Karpas-422 (cell line): ENCODE results near the gene DCLRE1A. TPM values are rescaled to one million over a fixed set of nuclear protein-coding genes. Genes with fewer than 3 reads are reported as not detected.
"Not testable (repeated sequence)": the region's sequence is repeated elsewhere in the genome, so short reads cannot be mapped to it uniquely, and the experiment has no call there.

Source experiments
- DNase-seq: peaks from one replicate; pipeline ENCODE4 v3.0.0-alpha.2; 2015
- H2AFZ ChIP-seq: fragments of 200-600 bp; sonication (generic); 2 replicates; pipeline ENCODE4 v1.6.1; 2014; ENCODE audit warnings: antibody characterized with exemption, low read length, mixed read lengths
- H3K27ac ChIP-seq: fragments of 200-600 bp; sonication (generic); 2 replicates; pipeline ENCODE4 v1.5.1; 2014; ENCODE audit warnings: mild to moderate bottlenecking, low read length, moderate library complexity
- H3K27me3 ChIP-seq: fragments of 200-600 bp; sonication (generic); 2 replicates; pipeline ENCODE4 v1.6.1; 2014; ENCODE audit warnings: low read length, mixed read lengths
- H3K36me3 ChIP-seq: fragments of 200-600 bp; sonication (generic); 2 replicates; pipeline ENCODE4 v1.6.1; 2014; ENCODE audit warnings: low read length, mixed read lengths; ENCODE audit not compliant: insufficient read depth
- H3K4me1 ChIP-seq: fragments of 200-600 bp; sonication (generic); 2 replicates; pipeline ENCODE4 v1.6.1; 2014; ENCODE audit warnings: mild to moderate bottlenecking, low read length, mixed read lengths
- H3K4me2 ChIP-seq: fragments of 200-600 bp; sonication (generic); 2 replicates; pipeline ENCODE4 v1.6.1; 2014; ENCODE audit warnings: low read length, low read depth, mild to moderate bottlenecking; ENCODE audit not compliant: poor library complexity, severe bottlenecking
- H3K4me3 ChIP-seq: fragments of 200-600 bp; sonication (generic); 2 replicates; pipeline ENCODE4 v1.5.1; 2014; ENCODE audit warnings: mild to moderate bottlenecking, antibody characterized with exemption, low read length, mixed read lengths
- H3K79me2 ChIP-seq: fragments of 200-600 bp; sonication (generic); 2 replicates; pipeline ENCODE4 v1.6.1; 2014; ENCODE audit warnings: mild to moderate bottlenecking, low read length, mixed read lengths
- H3K9ac ChIP-seq: fragments of 200-600 bp; sonication (generic); 2 replicates; pipeline ENCODE4 v1.6.0; 2014; ENCODE audit warnings: low read length
- H3K9me2 ChIP-seq: fragments of 200-600 bp; sonication (generic), shearing (Covaris generic); replicated peaks from 2 replicates; pipeline ENCODE4 v1.6.0; 2014; ENCODE audit warnings: mild to moderate bottlenecking, low read length, moderate library complexity; ENCODE audit not compliant: insufficient read depth
- H3K9me3 ChIP-seq: fragments of 300-700, 200-600 bp; sonication (generic); 2 replicates; pipeline ENCODE4 v1.6.1; 2014; ENCODE audit warnings: low read length, mixed read lengths
- H4K20me1 ChIP-seq: fragments of 200-600 bp; sonication (generic); 2 replicates; pipeline ENCODE4 v1.6.1; 2014; ENCODE audit warnings: mild to moderate bottlenecking, antibody characterized with exemption, low read length, low read depth; ENCODE audit not compliant: insufficient read depth
- total RNA-seq: library from RNA; depleted of rRNA; stranded (reverse); fragments of >200 nt; shearing (Covaris generic); gene quantifications from 2 replicates; pipeline ENCODE4 v1.2.3, GENCODE V29; 2014; ENCODE audit warnings: low replicate concordance

Gene DCLRE1A
- total RNA-seq, 1 experiment from 2014 or later: 11.4 TPM

DNA sequence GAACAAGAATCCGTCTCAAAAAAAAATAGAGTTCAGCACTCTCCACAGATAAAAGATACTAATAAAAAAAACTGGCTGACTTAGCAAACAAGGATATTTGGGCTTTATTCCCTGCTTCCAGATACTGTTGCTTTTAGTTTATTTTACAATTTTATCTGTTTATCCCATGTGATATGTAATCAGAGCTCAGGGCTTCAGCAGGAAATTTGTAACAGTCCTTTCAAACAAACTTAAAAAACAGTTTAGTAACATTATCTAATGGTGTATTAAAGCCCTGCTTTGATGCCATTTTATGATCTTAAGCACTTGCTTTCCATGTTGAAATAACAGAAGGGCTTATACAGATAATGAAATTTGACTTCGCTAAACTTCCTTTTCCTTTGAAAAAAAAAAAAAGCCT is 28.1 kb downstream of the DCLRE1A start:
- no peak overlapping the region for H2AFZ ChIP-seq

DNA sequence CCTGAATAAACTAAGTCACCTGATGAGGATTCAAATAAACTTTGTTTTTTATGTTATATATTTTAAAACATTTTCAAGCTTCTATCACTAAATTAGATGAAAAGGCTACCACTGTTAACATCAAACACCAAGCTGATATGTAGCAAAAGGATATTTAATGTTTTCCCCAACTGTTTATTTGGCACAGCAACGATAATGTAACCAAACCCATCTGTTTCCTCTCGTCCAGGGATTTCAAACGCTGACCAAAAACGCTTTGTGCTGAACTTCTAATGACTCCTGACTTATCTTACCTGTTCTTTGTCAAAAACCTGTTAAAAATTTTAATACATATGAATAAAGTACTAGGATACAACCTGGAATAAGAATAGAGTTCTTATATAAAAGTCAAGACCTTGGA is 30.5 kb downstream of the DCLRE1A start:
- H3K27ac ChIP-seq: no peak overlapping the region
- no peak for DNase-seq
- no peaks in the 10 kb centered on the region for H3K36me3 ChIP-seq
- no peak overlapping the region for H3K4me3 ChIP-seq
- no peaks in the 10 kb centered on the region for H3K9me3 ChIP-seq
- no peaks in the 10 kb centered on the region for H3K27me3 ChIP-seq
- no peaks in the 10 kb centered on the region for H4K20me1 ChIP-seq
- no peaks in the 10 kb centered on the region for H3K9me2 ChIP-seq
- H3K9ac ChIP-seq: no peak overlapping the region
- no peaks in the 10 kb centered on the region for H3K79me2 ChIP-seq
- H3K4me1 ChIP-seq: no peaks in the 10 kb centered on the region
- H3K4me2 ChIP-seq: no peak overlapping the region
- H2AFZ ChIP-seq: no peak overlapping the region

More for the DNA sequence above, 28.1 kb downstream of the DCLRE1A start:
- H3K36me3 ChIP-seq: no peaks in the 10 kb centered on the region
- H3K9me2 ChIP-seq: no peaks in the 10 kb centered on the region
- no peak overlapping the region for H3K4me2 ChIP-seq
- no peaks in the 10 kb centered on the region for H4K20me1 ChIP-seq
- H3K4me1 ChIP-seq: no peaks in the 10 kb centered on the region
- no peak for DNase-seq
- H3K9ac ChIP-seq: no peak overlapping the region
- no peak overlapping the region for H3K4me3 ChIP-seq
- H3K27me3 ChIP-seq: no peaks in the 10 kb centered on the region
- H3K27ac ChIP-seq: no peak overlapping the region
- no peaks in the 10 kb centered on the region for H3K9me3 ChIP-seq
- no peaks in the 10 kb centered on the region for H3K79me2 ChIP-seq

DNA sequence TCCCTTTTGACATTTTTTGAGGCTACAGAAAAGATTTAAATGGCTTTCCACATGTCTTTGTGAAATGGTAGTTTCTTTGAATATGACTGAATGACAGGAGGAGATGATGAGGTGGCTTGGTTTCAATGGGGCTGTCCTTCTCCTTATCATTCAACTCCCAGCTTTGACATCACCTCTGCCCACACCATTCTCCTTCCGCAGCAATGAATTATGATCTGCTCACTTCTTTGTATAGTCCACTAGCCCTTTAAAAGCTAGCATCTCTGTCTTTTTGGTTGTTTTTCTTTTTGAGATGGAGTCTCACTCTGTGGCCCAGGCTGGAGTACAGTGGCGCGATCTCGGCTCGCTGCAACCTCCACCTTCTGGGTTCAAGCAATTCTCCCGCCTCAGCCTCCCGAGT is 31.7 kb downstream of the DCLRE1A start:
- Histone ChIP-seq H3K27me3 (no peaks in the 10 kb centered on the region), H3K9me2 (no peaks in the 10 kb centered on the region), H3K4me3 (no peak overlapping the region), H2AFZ (no peak overlapping the region), H3K4me1 (no peaks in the 10 kb centered on the region), H3K79me2 (no peaks in the 10 kb centered on the region), H3K27ac (no peak overlapping the region), H3K9ac (no peak overlapping the region), H3K36me3 (no peaks in the 10 kb centered on the region), H4K20me1 (no peaks in the 10 kb centered on the region), H3K4me2 (no peak overlapping the region), H3K9me3 (no peaks in the 10 kb centered on the region)
- no peak for DNase-seq

DNA sequence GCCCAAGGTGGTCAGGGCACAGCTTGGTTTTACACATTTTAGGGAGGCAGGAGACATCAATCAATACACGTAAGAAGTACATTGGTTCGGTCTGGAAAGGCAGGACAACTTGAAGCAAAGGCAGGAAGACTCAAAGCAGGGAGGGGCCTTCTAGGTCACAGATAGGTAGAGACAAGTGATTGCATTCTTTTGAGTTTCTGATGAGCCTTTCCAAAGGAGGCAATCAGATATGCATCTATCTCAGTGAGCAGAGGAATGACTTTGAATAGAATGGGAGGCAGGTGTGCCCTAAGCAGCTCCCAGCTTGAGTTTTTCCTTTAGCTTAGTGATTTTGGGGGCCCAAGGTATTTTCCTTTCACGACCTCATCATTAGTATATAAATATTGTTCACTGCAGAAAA is 32.6 kb downstream of the DCLRE1A start:
- H3K27ac ChIP-seq, H3K4me2 ChIP-seq, H3K9me3 ChIP-seq, H2AFZ ChIP-seq, H4K20me1 ChIP-seq, H3K79me2 ChIP-seq, H3K4me1 ChIP-seq, DNase-seq, H3K4me3 ChIP-seq, H3K27me3 ChIP-seq, H3K9ac ChIP-seq, H3K9me2 ChIP-seq, H3K36me3 ChIP-seq: not testable (repeated sequence)

DNA sequence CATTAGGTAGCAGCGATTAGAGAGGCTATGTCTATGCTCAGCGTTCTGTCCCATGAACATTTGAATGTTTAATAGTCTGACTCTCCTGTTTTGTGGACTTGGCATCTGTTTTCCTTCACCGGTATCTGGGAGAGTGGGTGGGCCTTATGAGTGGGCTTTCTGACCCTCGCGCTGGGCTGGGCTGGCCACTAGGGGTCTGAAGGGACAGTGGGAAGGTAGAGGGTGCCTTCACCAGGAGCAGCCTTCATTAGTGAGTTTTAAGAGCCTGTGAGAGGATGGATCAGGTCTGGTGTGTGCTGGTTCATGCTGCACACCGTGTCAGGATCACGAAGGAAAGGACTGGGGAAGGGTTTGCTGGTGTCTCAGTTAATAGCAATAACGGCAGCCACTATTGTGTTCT is 33.4 kb downstream of the DCLRE1A start:
- H3K4me2 ChIP-seq: no peak overlapping the region
- no peak for DNase-seq
- H3K9ac ChIP-seq: no peak overlapping the region
- no peaks in the 10 kb centered on the region for H3K79me2 ChIP-seq
- H4K20me1 ChIP-seq: no peaks in the 10 kb centered on the region
- H3K4me3 ChIP-seq: no peak overlapping the region
- H3K27me3 ChIP-seq: no peaks in the 10 kb centered on the region
- H3K27ac ChIP-seq: no peak overlapping the region
- H2AFZ ChIP-seq: no peak overlapping the region
- no peaks in the 10 kb centered on the region for H3K9me3 ChIP-seq
- H3K36me3 ChIP-seq: no peaks in the 10 kb centered on the region
- H3K9me2 ChIP-seq: no peaks in the 10 kb centered on the region
- no peaks in the 10 kb centered on the region for H3K4me1 ChIP-seq

DNA sequence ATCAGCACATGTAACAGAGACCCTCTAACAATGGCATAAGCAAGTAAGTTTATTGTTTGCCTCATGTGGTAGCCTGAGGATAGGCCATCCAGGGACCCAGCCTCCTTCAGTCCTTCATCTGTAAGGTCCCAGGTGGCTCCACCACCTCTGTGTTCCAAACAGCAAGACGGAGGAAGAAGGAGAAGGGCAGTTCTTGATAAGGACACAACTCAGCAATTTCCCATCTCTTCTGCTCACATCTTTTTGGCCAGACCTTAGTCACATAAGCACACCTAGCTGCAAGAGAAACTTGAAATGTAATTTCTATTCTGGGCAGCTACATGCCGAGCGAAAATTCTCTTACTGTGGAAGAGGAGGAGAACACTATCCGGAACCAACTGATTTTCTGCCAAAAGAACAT is 33.9 kb downstream of the DCLRE1A start:
- Histone ChIP-seq H3K4me3 (no peak overlapping the region), H3K9me3 (no peaks in the 10 kb centered on the region), H3K36me3 (no peaks in the 10 kb centered on the region), H2AFZ (no peak overlapping the region), H3K27me3 (no peaks in the 10 kb centered on the region), H3K27ac (no peak overlapping the region), H3K9ac (no peak overlapping the region), H3K4me2 (no peak overlapping the region), H3K79me2 (no peaks in the 10 kb centered on the region), H4K20me1 (no peaks in the 10 kb centered on the region), H3K4me1 (no peaks in the 10 kb centered on the region), H3K9me2 (no peaks in the 10 kb centered on the region)
- DNase-seq: no peak

DNA sequence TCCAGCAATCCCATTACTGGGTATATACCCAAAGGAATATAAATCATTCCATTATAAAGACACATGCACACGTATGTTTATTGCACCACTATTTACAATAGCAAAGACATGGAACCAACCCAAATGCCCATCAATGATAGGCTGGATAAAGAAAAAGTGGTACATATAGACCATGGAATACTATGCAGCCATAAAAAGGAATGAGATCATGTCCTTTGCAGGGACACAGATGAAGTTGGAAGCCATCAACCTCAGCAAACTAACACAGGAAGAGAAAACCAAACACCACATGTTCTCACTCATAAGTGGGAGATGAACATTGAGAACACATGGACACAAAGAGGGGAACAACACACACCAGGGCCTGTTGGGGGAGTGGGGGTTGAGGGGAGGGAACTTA is 39.2 kb downstream of the DCLRE1A start:
- not testable (repeated sequence) for H3K9ac ChIP-seq, H3K27ac ChIP-seq, H3K4me3 ChIP-seq, H3K79me2 ChIP-seq, DNase-seq, H4K20me1 ChIP-seq, H3K9me2 ChIP-seq, H3K9me3 ChIP-seq, H2AFZ ChIP-seq, H3K36me3 ChIP-seq, H3K27me3 ChIP-seq, H3K4me2 ChIP-seq, H3K4me1 ChIP-seq

DNA sequence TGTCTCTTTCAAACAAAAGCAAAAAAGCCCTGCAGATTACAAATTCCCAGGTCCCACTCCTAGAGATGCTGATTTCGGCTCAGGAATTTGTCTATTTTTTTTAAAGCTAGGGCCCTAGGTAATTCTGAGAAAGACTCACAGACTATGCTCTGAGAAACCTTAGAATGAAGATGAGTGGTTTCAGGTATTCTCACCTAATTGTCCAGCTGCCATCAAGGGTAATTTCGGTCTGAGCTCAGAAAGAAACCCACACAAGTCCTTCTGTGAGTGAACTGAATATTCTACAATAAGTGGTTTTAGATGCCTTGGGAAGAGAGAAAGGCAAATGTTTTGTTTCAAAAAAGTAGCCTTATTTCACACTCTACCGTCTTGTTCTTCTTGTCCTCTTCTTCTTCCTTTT is 45.7 kb downstream of the DCLRE1A start:
- H3K36me3 ChIP-seq: no peaks in the 10 kb centered on the region
- no peaks in the 10 kb centered on the region for H3K4me1 ChIP-seq
- no peak overlapping the region for H3K4me2 ChIP-seq
- H3K27me3 ChIP-seq: no peaks in the 10 kb centered on the region
- H3K27ac ChIP-seq: no peak overlapping the region
- no peak for DNase-seq
- H3K9me3 ChIP-seq: no peaks in the 10 kb centered on the region
- H4K20me1 ChIP-seq: no peaks in the 10 kb centered on the region
- H3K9me2 ChIP-seq: no peaks in the 10 kb centered on the region
- no peak overlapping the region for H3K9ac ChIP-seq
- H3K79me2 ChIP-seq: no peaks in the 10 kb centered on the region
- no peak overlapping the region for H3K4me3 ChIP-seq
- H2AFZ ChIP-seq: no peak overlapping the region

DNA sequence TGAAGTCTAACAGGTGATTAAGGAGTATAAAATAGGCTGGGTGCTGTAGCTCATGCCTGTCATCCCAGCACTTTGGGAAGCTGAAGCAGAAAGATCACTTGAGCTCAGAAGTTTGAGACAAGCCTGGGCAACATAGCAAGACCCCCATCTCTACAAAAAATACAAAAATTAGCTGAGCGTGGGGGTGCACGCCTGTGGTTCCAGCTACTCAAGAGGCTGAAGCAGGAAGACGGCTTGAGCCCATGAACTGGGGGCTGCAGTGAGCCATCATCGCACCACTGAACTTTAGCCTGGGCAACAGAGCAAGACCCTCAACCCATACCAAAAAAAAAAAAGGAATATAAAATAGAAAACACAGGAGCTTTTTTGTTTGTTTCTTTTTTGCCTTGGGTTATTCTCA is 47.4 kb downstream of the DCLRE1A start:
- Histone ChIP-seq H3K4me1 (no peaks in the 10 kb centered on the region), H4K20me1 (no peaks in the 10 kb centered on the region), H3K9me2 (no peaks in the 10 kb centered on the region), H3K9ac (no peak overlapping the region), H3K79me2 (no peaks in the 10 kb centered on the region), H3K36me3 (no peaks in the 10 kb centered on the region), H3K4me3 (no peak overlapping the region), H3K9me3 (no peaks in the 10 kb centered on the region), H2AFZ (no peak overlapping the region), H3K27me3 (no peaks in the 10 kb centered on the region), H3K4me2 (no peak overlapping the region), H3K27ac (no peak overlapping the region)
- no peak for DNase-seq
